H1 (cell line): ENCODE data around the gene OR4C6. TPM values are rescaled to one million over a fixed set of nuclear protein-coding genes. Genes with fewer than 3 reads are reported as not detected.

Experiments
- YY1 ChIP-seq: IDR thresholded peaks from 2 replicates; pipeline ENCODE4 v1.6.1; 2011; ENCODE audit warnings: low read depth, mild to moderate bottlenecking, low read length
- polyA plus RNA-seq, 7 experiments: library from polyadenylated mRNA; depleted of rRNA in 3 of 7; stranded (reverse) in 5 of 7; unstranded in 2 of 7; fragments of >200 nt in 5 of 7; fragments of 200-250 nt in 2 of 7; gene quantifications; 1 replicate in 5 of 7; 2 replicates in 1 of 7; 4 replicates in 1 of 7; pipeline versions ENCODE4 v1.2.1 to v1.2.3, GENCODE V29; 2011 to 2013; ENCODE audit warnings: missing spikeins in 2 of 7, mixed read lengths in 2 of 7
- total RNA-seq: library from RNA; stranded (reverse); fragmentation: NEBNext Ultra II Directional; extraction: Animal tissue kit (Norgen Biotek cat#: 25700); gene quantifications from 2 replicates; pipeline ENCODE4 v1.2.1, GENCODE V29; 2021

The OR4C6 gene
- total and polyA plus RNA-seq, 2 of the 8 experiments (the other 6 are each of a cell fraction or from before 2014, with no cell fraction given) = not detected

- no peak for TF ChIP-seq YY1
- TF ChIP-seq, all 59 proteins: peak for 0
Observed at GRCh38 chr11:55658031-55658573, 3.9 kb upstream of the OR4C6 start (continued).
